Osteoblast (primary cell): ENCODE measurements around the gene NME7. TPM values are rescaled to one million over a fixed set of nuclear protein-coding genes. Genes with fewer than 3 reads are reported as not detected.
"Not testable (repeated sequence)": the region's sequence is repeated elsewhere in the genome, so short reads cannot be mapped to it uniquely, and the experiment has no call there.

Source experiments
- DNase-seq: peaks from one replicate; pipeline ENCODE4 v3.0.0; 2011; ENCODE audit warnings: low spot score, mixed read lengths; ENCODE audit not compliant: insufficient read length; ENCODE audit errors: missing footprints
- H2AFZ ChIP-seq: 2 replicates; pipeline ENCODE4 v1.6.0; 2011; ENCODE audit warnings: mild to moderate bottlenecking, low read length
- H3K27ac ChIP-seq: 2 replicates; pipeline ENCODE4 v1.5.1; 2011; ENCODE audit warnings: mild to moderate bottlenecking, low read depth, low read length, moderate library complexity
- H3K27me3 ChIP-seq: 2 replicates; pipeline ENCODE4 v1.6.0; 2012; ENCODE audit warnings: mild to moderate bottlenecking, control low read depth, inconsistent platforms, low read length, moderate library complexity; ENCODE audit not compliant: insufficient read depth
- H3K36me3 ChIP-seq: 2 replicates; pipeline ENCODE4 v1.5.1; 2011; ENCODE audit warnings: mild to moderate bottlenecking, low read length, control low read depth, moderate library complexity; ENCODE audit not compliant: insufficient read depth
- H3K4me1 ChIP-seq: 2 replicates; pipeline ENCODE4 v1.5.1; 2011; ENCODE audit warnings: mild to moderate bottlenecking, low read length, control low read depth, moderate library complexity; ENCODE audit not compliant: insufficient read depth
- H3K4me2 ChIP-seq: 2 replicates; pipeline ENCODE4 v1.6.0; 2011; ENCODE audit warnings: mild to moderate bottlenecking, low read length; ENCODE audit not compliant: insufficient read depth
- H3K4me3 ChIP-seq: fragments of 200-600 bp; sonication (generic); 3 replicates; pipeline ENCODE4 v1.5.1; 2012; ENCODE audit warnings: mild to moderate bottlenecking, low read length, inconsistent platforms; ENCODE audit not compliant: insufficient read depth
- H3K79me2 ChIP-seq: 2 replicates; pipeline ENCODE4 v1.6.0; 2012; ENCODE audit warnings: mild to moderate bottlenecking, low read length, control low read depth, inconsistent platforms; ENCODE audit not compliant: insufficient read depth
- H3K9me3 ChIP-seq: 2 replicates; pipeline ENCODE4 v1.5.1; 2011; ENCODE audit warnings: low read depth, low read length, control low read depth
- H4K20me1 ChIP-seq: 2 replicates; pipeline ENCODE4 v1.6.0; 2012; ENCODE audit warnings: mild to moderate bottlenecking, low read length, control low read depth; ENCODE audit not compliant: insufficient read depth
- CTCF ChIP-seq: IDR thresholded peaks from 2 replicates; pipeline ENCODE4 v1.5.1; 2011; ENCODE audit warnings: mild to moderate bottlenecking, low read depth, low read length, moderate library complexity; ENCODE audit errors: extremely low read depth
- total RNA-seq: library from RNA; depleted of rRNA; stranded (reverse); fragments of >200 nt; gene quantifications from 2 replicates; pipeline ENCODE4 v1.2.3, GENCODE V29; 2012

Gene NME7
- 28.0 and 31.5 TPM in 2 replicates for total RNA-seq

- H3K4me2 ChIP-seq, result peak within 1 kb of the TSS; percentile 83
- H3K27ac ChIP-seq, result peak within 1 kb of the TSS; percentile 99
- H3K36me3 ChIP-seq, result peaks cover 19% of the 10 kb centered on the region
- peaks cover 19% of the 10 kb centered on the region for H3K4me1 ChIP-seq
- peak; percentile 61 for DNase-seq
- no peak for TF ChIP-seq CTCF
- H3K27me3 ChIP-seq, result no peaks in the 10 kb centered on the region
- peaks cover 68% of the 10 kb centered on the region for H3K79me2 ChIP-seq
- H3K9me3 ChIP-seq, result no peaks in the 10 kb centered on the region
- H3K4me3 ChIP-seq, result peak within 1 kb of the TSS; percentile 76
- no peaks in the 10 kb centered on the region for H4K20me1 ChIP-seq
- H2AFZ ChIP-seq, result peak within 1 kb of the TSS; percentile 93
These were observed at the start of gene NME7, which contains the start of gene BLZF1 for GRCh38 chr1:169367686-169368405. TSS of gene NME7 (minus strand) at chr1:169367797. CDS start at chr1:169367710, 87 bp downstream. TSS of gene BLZF1 (plus strand) at chr1:169368195. CDS start at chr1:169369523, 1,328 bp downstream.

- TF ChIP-seq CTCF, result no peak
These were observed 47.4 kb upstream of the NME7 start for GRCh38 chr1:169414952-169415351.

GRCh38 chr1:169408340-169408739, 40.7 kb upstream of the NME7 start:
- H2AFZ ChIP-seq, H3K9me3 ChIP-seq, H3K4me1 ChIP-seq, H3K27me3 ChIP-seq, H3K27ac ChIP-seq, DNase-seq, H3K4me2 ChIP-seq, H3K79me2 ChIP-seq, H4K20me1 ChIP-seq, H3K36me3 ChIP-seq, H3K4me3 ChIP-seq: not testable (repeated sequence)

More at GRCh38 chr1:169414952-169415351, 47.4 kb upstream of the NME7 start:
- Histone ChIP-seq H3K9me3 (no peaks in the 10 kb centered on the region), H3K27ac (no peak overlapping the region), H2AFZ (no peak overlapping the region), H3K79me2 (no peaks in the 10 kb centered on the region), H3K4me2 (no peak overlapping the region), H3K27me3 (no peaks in the 10 kb centered on the region), H3K4me3 (no peak overlapping the region), H3K36me3 (no peaks in the 10 kb centered on the region), H3K4me1 (no peaks in the 10 kb centered on the region), H4K20me1 (no peaks in the 10 kb centered on the region)
- DNase-seq, result no peak

GRCh38 chr1:169402578-169402977, 35.0 kb upstream of the NME7 start:
- not testable (repeated sequence) for H3K4me3 ChIP-seq, H3K36me3 ChIP-seq, H4K20me1 ChIP-seq, H3K27ac ChIP-seq, DNase-seq, H3K9me3 ChIP-seq, H3K27me3 ChIP-seq, H2AFZ ChIP-seq, H3K4me1 ChIP-seq, H3K4me2 ChIP-seq, H3K79me2 ChIP-seq

- no peak overlapping the region for H3K4me3 ChIP-seq
- H3K36me3 ChIP-seq, result peaks cover 27% of the 10 kb centered on the region
- DNase-seq, result no peak
- H3K27ac ChIP-seq, result no peak overlapping the region
- H2AFZ ChIP-seq, result no peak overlapping the region
- H3K4me2 ChIP-seq, result no peak overlapping the region
- H3K4me1 ChIP-seq, result no peaks in the 10 kb centered on the region
- no peaks in the 10 kb centered on the region for H3K79me2 ChIP-seq
- H4K20me1 ChIP-seq, result no peaks in the 10 kb centered on the region
- no peaks in the 10 kb centered on the region for H3K9me3 ChIP-seq
- TF ChIP-seq CTCF, result no peak
- no peaks in the 10 kb centered on the region for H3K27me3 ChIP-seq
These were observed 28.4 kb upstream of the NME7 start for GRCh38 chr1:169395955-169396354.
